HG03439 (cell line): Measurements from ENCODE around the gene SSBP4.

Experiments used
- ATAC-seq: cut with Tn5 transposase; IDR thresholded peaks from one replicate; pipeline ENCODE4 v1.9.1; 2021; ENCODE audit warnings: mild to moderate bottlenecking, moderate library complexity; ENCODE audit not compliant: unreplicated experiment

SSBP4 gene

GRCh38 chr19:18481505-18482222, 62.5 kb downstream of the SSBP4 start:
- no peak for ATAC-seq

GRCh38 chr19:18483119-18483890, 64.1 kb downstream of the SSBP4 start:
- ATAC-seq, result no peak
